ENCODE measurements around the gene ADCK2. TPM values are rescaled to one million over a fixed set of nuclear protein-coding genes. Genes with fewer than 3 reads are reported as not detected.

The ADCK2 gene
- total and polyA plus RNA-seq, 9 of the 15 experiments (the other 6 are each of a cell fraction or from before 2014, with no cell fraction given) = 0.08 to 14.3 (median 9.7) TPM

DNA sequence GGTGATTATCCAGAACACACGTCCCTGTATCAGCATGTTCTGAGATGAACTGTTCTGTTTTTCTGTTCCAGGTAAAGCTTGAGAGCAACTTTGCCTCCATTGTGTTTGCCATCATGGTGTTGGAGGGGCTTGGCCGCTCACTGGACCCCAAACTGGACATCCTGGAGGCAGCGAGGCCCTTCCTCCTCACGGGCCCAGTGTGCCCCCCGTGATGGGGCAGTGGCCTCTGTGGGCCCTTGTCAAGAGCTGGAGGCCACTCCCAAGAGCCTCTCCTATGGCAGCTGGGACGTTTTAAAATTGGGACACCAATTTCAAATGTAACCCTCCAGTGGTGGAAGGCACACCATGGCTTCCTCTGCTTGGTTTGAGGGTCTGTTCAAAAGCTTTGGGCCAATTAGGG, 21.8 kb downstream of the ADCK2 start:
- no peak for DNase-seq (ENCODE audit: extremely low read depth in 1 of 4, low spot score in 3 of 4)
- 66% methylated on average over 6 of the region's 6 CpGs for WGBS (ENCODE audit: insufficient coverage, low coverage, missing lambda C conversion rate)

GRCh38 chr7:140695381-140695780, 22.6 kb downstream of the ADCK2 start:
- CTCF ChIA-PET (ENCODE audit: low intra/inter-chr PET ratio) = interaction anchor here (0.6 kb wide), 1 partner anchor 220 kb away, joined by 3 read pairs; no protein-coding TSS in a partner anchor
- H2AFZ ChIP-seq (ENCODE audit: low read depth, low read length) = no peak overlapping the region
- in situ Hi-C loops (cut with MboI) = no loop called here
- no peak for FAIRE-seq
- H3K27ac ChIP-seq (ENCODE audit: extremely low read depth, low read depth, low read length) = no peak overlapping the region
- H3K9ac ChIP-seq (ENCODE audit: insufficient read depth in 1 of 2, low read depth in 2 of 2, low read length in 2 of 2) = no peak overlapping the region; a peak in 1 of 4 replicates
- DNase-seq (ENCODE audit: extremely low read depth in 1 of 4, low spot score in 3 of 4) = no peak
- H3K4me2 ChIP-seq (ENCODE audit: insufficient read depth, low read length) = no peak overlapping the region
- no peaks in the 10 kb centered on the region for H3K9me3 ChIP-seq (replicated peaks; ENCODE audit: control insufficient read depth, insufficient read depth, low read depth, low read length)
- ATAC-seq = no peak
- no peak overlapping the region for H3K4me3 ChIP-seq
- H3K79me2 ChIP-seq (ENCODE audit: control insufficient read depth, insufficient read depth, low read length) = peaks cover 36% of the 10 kb centered on the region
- H3K36me3 ChIP-seq (ENCODE audit: control insufficient read depth, insufficient read depth, low read length) = peaks cover 19% of the 10 kb centered on the region; the same call in 2 of the 3 replicates
- peaks cover 18 to 36% of the 10 kb centered on the region in 2 experiments; a peak in 3 of 5 replicates for H3K4me1 ChIP-seq (replicated peaks in 1 of 2; ENCODE audit: control insufficient read depth in 2 of 2, insufficient read depth in 2 of 2, low read length in 2 of 2)
- intact Hi-C loops (cut with micrococcal nuclease) = loop anchor here (5.0 to 10.0 kb wide), 2 partner anchors 229 to 317 kb away; partner anchors contain the start of genes BRAF and MRPS33
- BruUV-seq (replicated peaks) = no TSS peak
- peaks cover 3% of the 10 kb centered on the region for H3K9me1 ChIP-seq (ENCODE audit: control insufficient read depth, insufficient read depth, low read length)
- 0 out of 2 replicates have a peak, but pooled peaks cover 7% of the 10 kb centered on the region for H4K20me1 ChIP-seq (replicated peaks; ENCODE audit: control insufficient read depth, insufficient read depth, low read length)
- H3K27me3 ChIP-seq (ENCODE audit: control insufficient read depth in 2 of 2, insufficient read depth in 2 of 2, low read length in 2 of 2) = no peaks in the 10 kb centered on the region; a peak in 1 of 5 replicates
- POLR2A ChIA-PET = interaction anchor here (0.9 to 1.5 kb wide), 2 partner anchors 8 to 10 kb away, joined by 4 to 7 read pairs; no protein-coding TSS in a partner anchor
- WGBS (ENCODE audit: insufficient coverage, low coverage, missing lambda C conversion rate) = 86% methylated on average over 11 of the region's 11 CpGs
- TF ChIP-seq, protein P1, sequence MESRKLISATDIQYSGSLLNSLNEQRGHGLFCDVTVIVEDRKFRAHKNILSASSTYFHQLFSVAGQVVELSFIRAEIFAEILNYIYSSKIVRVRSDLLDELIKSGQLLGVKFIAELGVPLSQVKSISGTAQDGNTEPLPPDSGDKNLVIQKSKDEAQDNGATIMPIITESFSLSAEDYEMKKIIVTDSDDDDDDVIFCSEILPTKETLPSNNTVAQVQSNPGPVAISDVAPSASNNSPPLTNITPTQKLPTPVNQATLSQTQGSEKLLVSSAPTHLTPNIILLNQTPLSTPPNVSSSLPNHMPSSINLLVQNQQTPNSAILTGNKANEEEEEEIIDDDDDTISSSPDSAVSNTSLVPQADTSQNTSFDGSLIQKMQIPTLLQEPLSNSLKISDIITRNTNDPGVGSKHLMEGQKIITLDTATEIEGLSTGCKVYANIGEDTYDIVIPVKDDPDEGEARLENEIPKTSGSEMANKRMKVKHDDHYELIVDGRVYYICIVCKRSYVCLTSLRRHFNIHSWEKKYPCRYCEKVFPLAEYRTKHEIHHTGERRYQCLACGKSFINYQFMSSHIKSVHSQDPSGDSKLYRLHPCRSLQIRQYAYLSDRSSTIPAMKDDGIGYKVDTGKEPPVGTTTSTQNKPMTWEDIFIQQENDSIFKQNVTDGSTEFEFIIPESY (CRISPR knock-in tag; IDR thresholded peaks at IDR 0.05) = 0 out of 2 replicates have a peak, but pooled peaks have one; percentile 32
- TF ChIP-seq SLC30A9 (CRISPR knock-in tag; IDR thresholded peaks at IDR 0.05) = no peak

More for the DNA sequence above, 21.8 kb downstream of the ADCK2 start:
- no peak overlapping the region for H3K4me3 ChIP-seq
- H3K27me3 ChIP-seq (ENCODE audit: control insufficient read depth in 2 of 2, insufficient read depth in 2 of 2, low read length in 2 of 2) = no peaks in the 10 kb centered on the region; a peak in 1 of 5 replicates
- peaks cover 3% of the 10 kb centered on the region for H3K9me1 ChIP-seq (ENCODE audit: control insufficient read depth, insufficient read depth, low read length)
- 0 out of 2 replicates have a peak, but pooled peaks cover 5% of the 10 kb centered on the region for H4K20me1 ChIP-seq (replicated peaks; ENCODE audit: control insufficient read depth, insufficient read depth, low read length)
- peaks cover 28% of the 10 kb centered on the region for H3K79me2 ChIP-seq (ENCODE audit: control insufficient read depth, insufficient read depth, low read length)
- POLR2A ChIA-PET = interaction anchor here (0.9 to 1.1 kb wide), 2 partner anchors 8 kb away, joined by 3 to 4 read pairs; no protein-coding TSS in a partner anchor
- TF ChIP-seq NFIC (IDR thresholded peaks at IDR 0.05) = no peak
- no peak for TF ChIP-seq POLR2H (tag; IDR thresholded peaks at IDR 0.05; ENCODE audit: low read depth)
- H3K27ac ChIP-seq (ENCODE audit: extremely low read depth, low read depth, low read length) = no peak overlapping the region
- CTCF ChIA-PET (ENCODE audit: low intra/inter-chr PET ratio) = interaction anchor here (0.6 kb wide), 1 partner anchor 219 kb away, joined by 3 read pairs; no protein-coding TSS in a partner anchor
- FAIRE-seq = no peak
- no peaks in the 10 kb centered on the region for H3K9me3 ChIP-seq (replicated peaks; ENCODE audit: control insufficient read depth, insufficient read depth, low read depth, low read length)
- no peak overlapping the region for H3K9ac ChIP-seq (ENCODE audit: insufficient read depth in 1 of 2, low read depth in 2 of 2, low read length in 2 of 2)
- in situ Hi-C loops (cut with MboI) = no loop called here
- peaks cover 12% of the 10 kb centered on the region; the same call in 2 of the 3 replicates for H3K36me3 ChIP-seq (ENCODE audit: control insufficient read depth, insufficient read depth, low read length)
- no peak for ATAC-seq
- no peak overlapping the region for H3K4me2 ChIP-seq (ENCODE audit: insufficient read depth, low read length)
- H2AFZ ChIP-seq (ENCODE audit: low read depth, low read length) = no peak overlapping the region
- intact Hi-C loops (cut with micrococcal nuclease) = loop anchor here (10.0 kb wide), 1 partner anchor 230 kb away; the partner anchor contains the start of gene BRAF
- peaks cover 18 to 36% of the 10 kb centered on the region in 2 experiments; a peak in 3 of 5 replicates for H3K4me1 ChIP-seq (replicated peaks in 1 of 2; ENCODE audit: control insufficient read depth in 2 of 2, insufficient read depth in 2 of 2, low read length in 2 of 2)
- BruUV-seq (replicated peaks) = no TSS peak
